ENCODE measurements around the gene MBOAT7. TPM values are rescaled to one million over a fixed set of nuclear protein-coding genes. Genes with fewer than 3 reads are reported as not detected.
"Not testable (repeated sequence)": the region's sequence is repeated elsewhere in the genome, so short reads cannot be mapped to it uniquely, and the experiment has no call there.

Gene MBOAT7
- total RNA-seq, 1 experiment from 2014 or later: 100 TPM

DNA sequence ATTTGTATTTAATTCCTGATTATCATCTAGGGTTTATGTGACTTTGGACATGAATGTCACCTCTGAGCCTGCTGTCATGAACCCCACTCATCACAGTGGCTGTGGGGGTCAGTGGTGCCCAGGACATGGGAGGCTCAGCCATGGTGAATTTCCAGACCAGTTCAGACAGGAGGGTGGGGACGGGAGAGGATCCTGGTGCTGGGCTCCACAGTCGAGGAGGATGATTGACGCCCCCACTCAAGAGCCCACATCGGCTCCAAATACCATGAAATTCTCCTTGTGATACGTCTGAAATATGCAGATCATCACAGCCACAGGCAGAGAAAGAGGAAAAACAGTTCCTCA lies 34.5 kb upstream of the MBOAT7 start:
- not testable (repeated sequence) for H3K56ac ChIP-seq (ENCODE audit: insufficient read length, low read depth, low read length); H3T11ph ChIP-seq (ENCODE audit: low read length); H4K91ac ChIP-seq (ENCODE audit: insufficient read length, low read depth, low read length); H4K20me1 ChIP-seq (ENCODE audit: control insufficient read depth, insufficient read depth, insufficient read length); H3K27ac ChIP-seq (ENCODE audit: insufficient read length, low read depth, low read length); H3K14ac ChIP-seq (ENCODE audit: insufficient read depth, low read length); H3K9ac ChIP-seq (ENCODE audit: extremely low read depth, insufficient read length, low read length); H3K27ac Mint-ChIP-seq; H3K23me2 ChIP-seq (ENCODE audit: insufficient read length, low read depth, low read length, poor library complexity, severe bottlenecking); H3K27me3 ChIP-seq (ENCODE audit: insufficient read depth, low read length); H2BK20ac ChIP-seq (ENCODE audit: low read depth, low read length, poor library complexity, severe bottlenecking); H2BK120ac ChIP-seq (ENCODE audit: low read depth, low read length, poor library complexity, severe bottlenecking); H2AFZ ChIP-seq (ENCODE audit: low read length); H4K8ac ChIP-seq (replicated peaks; ENCODE audit: insufficient read length, low read depth, low read length); H2BK5ac ChIP-seq (ENCODE audit: insufficient read length, low read length); H3K9me3 ChIP-seq (ENCODE audit: control insufficient read depth, low read depth, low read length); H4K5ac ChIP-seq (ENCODE audit: insufficient read length, low read depth, low read length); H3K36me3 Mint-ChIP-seq (ENCODE audit: insufficient read depth in 1 of 3, low read depth in 3 of 3); H3K4me1 ChIP-seq (ENCODE audit: insufficient read depth, low read length); H3K18ac ChIP-seq (ENCODE audit: insufficient read length, low read depth, low read length); H3K79me2 ChIP-seq (ENCODE audit: insufficient read depth, low read length); H3K79me1 ChIP-seq (ENCODE audit: insufficient read depth, low read depth, low read length, poor library complexity, severe bottlenecking); H3K4ac ChIP-seq (ENCODE audit: low read depth, low read length); H2BK12ac ChIP-seq (ENCODE audit: insufficient read length, low read depth, low read length); H3K23ac ChIP-seq (ENCODE audit: insufficient read length, low read depth, low read length); DNase-seq; H2AK5ac ChIP-seq (ENCODE audit: insufficient read length, low read length); H2BK15ac ChIP-seq (ENCODE audit: low read depth, low read length); H3K4me3 Mint-ChIP-seq; H3K4me1 Mint-ChIP-seq; H3K4me2 ChIP-seq (ENCODE audit: insufficient read depth, insufficient read length, low read length)
- Mint-ChIP-seq H3K27me3 (ENCODE audit: low read depth) (peaks cover 39% of the 10 kb centered on the region), H3K9me3 (peaks cover 5 to 13% of the 10 kb centered on the region in 2 experiments)
- no CpG with 5 or more reads among the region's 5 CpGs for WGBS (ENCODE audit: extremely low coverage, insufficient read length, low lambda C conversion rate)

DNA sequence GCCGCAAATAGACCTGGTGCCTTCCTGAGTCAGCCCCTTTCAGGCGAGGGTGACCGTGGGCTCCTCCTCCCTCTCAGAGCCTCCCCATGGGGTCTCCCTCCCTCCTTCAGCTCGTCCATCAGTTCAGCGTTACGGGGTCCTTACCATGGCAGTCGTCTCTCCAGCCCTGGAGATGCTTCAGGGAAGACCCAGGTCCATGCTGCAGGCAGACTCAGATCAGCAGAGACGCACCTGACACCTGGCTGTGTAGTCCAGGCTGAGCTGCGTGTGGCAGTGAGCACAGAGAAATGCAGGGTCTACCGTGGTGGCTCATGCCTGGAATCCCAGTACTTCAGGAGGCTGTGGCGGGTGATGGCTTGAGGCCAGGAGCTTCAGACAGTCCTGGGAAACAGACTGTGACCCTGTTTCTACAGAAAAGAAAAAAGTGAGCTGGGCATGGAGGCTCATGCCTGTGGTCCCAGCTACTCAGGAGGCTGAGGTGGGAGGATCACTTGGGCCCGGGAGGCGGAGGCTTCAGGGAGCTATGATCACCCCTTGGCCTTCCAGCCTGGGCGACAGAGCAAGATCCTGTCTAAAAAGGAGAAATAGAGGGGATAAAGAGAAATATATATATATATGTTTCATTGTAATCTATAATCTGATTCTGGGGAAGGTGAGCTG lies 34.0 kb upstream of the MBOAT7 start:
- WGBS (ENCODE audit: extremely low coverage, insufficient read length, low lambda C conversion rate): no CpG with 5 or more reads among the region's 14 CpGs
- not testable (repeated sequence) for H3K27ac Mint-ChIP-seq, DNase-seq

More for the DNA sequence above, 34.0 kb upstream of the MBOAT7 start:
- not testable (repeated sequence) for H3K56ac ChIP-seq (ENCODE audit: insufficient read length, low read depth, low read length); H3K23me2 ChIP-seq (ENCODE audit: insufficient read length, low read depth, low read length, poor library complexity, severe bottlenecking); H3K18ac ChIP-seq (ENCODE audit: insufficient read length, low read depth, low read length); H2BK12ac ChIP-seq (ENCODE audit: insufficient read length, low read depth, low read length); H3K4me3 Mint-ChIP-seq; H2AK5ac ChIP-seq (ENCODE audit: insufficient read length, low read length); H3T11ph ChIP-seq (ENCODE audit: low read length); H3K9me3 Mint-ChIP-seq; H3K79me1 ChIP-seq (ENCODE audit: insufficient read depth, low read depth, low read length, poor library complexity, severe bottlenecking); H2BK20ac ChIP-seq (ENCODE audit: low read depth, low read length, poor library complexity, severe bottlenecking); H3K36me3 Mint-ChIP-seq (ENCODE audit: insufficient read depth in 1 of 3, low read depth in 3 of 3); H3K14ac ChIP-seq (ENCODE audit: insufficient read depth, low read length); H3K4me1 Mint-ChIP-seq; H3K4me1 ChIP-seq (ENCODE audit: insufficient read depth, low read length); H2BK120ac ChIP-seq (ENCODE audit: low read depth, low read length, poor library complexity, severe bottlenecking); H3K9me3 ChIP-seq (ENCODE audit: control insufficient read depth, low read depth, low read length); H3K4me2 ChIP-seq (ENCODE audit: insufficient read depth, insufficient read length, low read length); H3K23ac ChIP-seq (ENCODE audit: insufficient read length, low read depth, low read length); H2BK5ac ChIP-seq (ENCODE audit: insufficient read length, low read length); H4K91ac ChIP-seq (ENCODE audit: insufficient read length, low read depth, low read length); H2BK15ac ChIP-seq (ENCODE audit: low read depth, low read length); H3K9ac ChIP-seq (ENCODE audit: extremely low read depth, insufficient read length, low read length); H3K79me2 ChIP-seq (ENCODE audit: insufficient read depth, low read length); H3K27me3 ChIP-seq (ENCODE audit: insufficient read depth, low read length); H3K4ac ChIP-seq (ENCODE audit: low read depth, low read length); H4K5ac ChIP-seq (ENCODE audit: insufficient read length, low read depth, low read length); H3K27ac ChIP-seq (ENCODE audit: insufficient read length, low read depth, low read length); H4K8ac ChIP-seq (replicated peaks; ENCODE audit: insufficient read length, low read depth, low read length); H4K20me1 ChIP-seq (ENCODE audit: control insufficient read depth, insufficient read depth, insufficient read length); H2AFZ ChIP-seq (ENCODE audit: low read length)
- H3K27me3 Mint-ChIP-seq (ENCODE audit: low read depth): peaks cover 34% of the 10 kb centered on the region

Data from H9 (cell line).